Measurements from ENCODE around the gene RNF151.
"Not testable (repeated sequence)": the region's sequence is repeated elsewhere in the genome, so short reads cannot be mapped to it uniquely, and the experiment has no call there.

Gene RNF151

GRCh38 chr16:2009791-2010510 lies 43.3 kb downstream of the RNF151 start, which contains the start of gene ZNF598:
TSS of gene ZNF598 (minus strand) at chr16:2009821.
- peak; percentile 84 for DNase-seq

GRCh38 chr16:2011726-2012125 lies 45.1 kb downstream of the RNF151 start:
- DNase-seq = not testable (repeated sequence)

GRCh38 chr16:2013527-2013926 lies 46.9 kb downstream of the RNF151 start:
- DNase-seq = no peak

- no peak for DNase-seq
Measured at GRCh38 chr16:2015117-2015946, 48.7 kb downstream of the RNF151 start.

GRCh38 chr16:2015947-2016208 lies 49.2 kb downstream of the RNF151 start:
- no peak for DNase-seq

- DNase-seq = no peak
Measured at GRCh38 chr16:2016407-2016922, 49.8 kb downstream of the RNF151 start.

All from GDM1 (cell line).